ENCODE results near the gene DEPP1. TPM values are rescaled to one million over a fixed set of nuclear protein-coding genes. Genes with fewer than 3 reads are reported as not detected.

DEPP1 gene
- total and polyA plus RNA-seq, 10 of the 15 experiments (the other 5 are each of a cell fraction or from before 2014, with no cell fraction given) = 1.7 to 12.1 (median 7.3) TPM

- TF ChIP-seq CUX1 (IDR thresholded peaks at IDR 0.05; ENCODE audit: insufficient replicate concordance, low read depth, low read length) (no peak), SUPT20H (IDR thresholded peaks at IDR 0.05; ENCODE audit: borderline replicate concordance, control insufficient read depth, low read depth, low read length) (no peak), ZBTB33 (IDR thresholded peaks at IDR 0.05) (no peak), JUNB (IDR thresholded peaks at IDR 0.05) (peak; percentile 60), FOS (IDR thresholded peaks at IDR 0.05; ENCODE audit: borderline replicate concordance, extremely low read depth, insufficient read length) (no peak), NR2C1 (IDR thresholded peaks at IDR 0.05) (peak; percentile 75), ZNF592 (IDR thresholded peaks at IDR 0.05) (no peak), KAT2A (conservative IDR thresholded peaks at IDR 0.05; ENCODE audit: control insufficient read depth, low read depth, low read length) (no peak), YBX1 (IDR thresholded peaks at IDR 0.05) (no peak), SIN3A (IDR thresholded peaks at IDR 0.05; ENCODE audit: low read depth, low read length) (no peak), ATF2 (IDR thresholded peaks at IDR 0.05; ENCODE audit: low read length) (peak; percentile 37; the same call in 1 of the 2 replicates), MAX (IDR thresholded peaks at IDR 0.05; ENCODE audit: low read depth, low read length) (0 out of 2 replicates have a peak, but pooled peaks have one; percentile 17), IKZF2 (IDR thresholded peaks at IDR 0.05) (peak; percentile 77 to 78; a peak in 3 of 4 replicates), ZNF207 (IDR thresholded peaks at IDR 0.05; ENCODE audit: borderline replicate concordance) (no peak), LARP7 (IDR thresholded peaks at IDR 0.05) (0 out of 2 replicates have a peak, but pooled peaks have one; percentile 39), GATAD2B (conservative IDR thresholded peaks at IDR 0.05; ENCODE audit: low read depth) (no peak; the same call in 1 of the 2 replicates)
Measured at GRCh38 chr10:44962870-44963738, 15.5 kb downstream of the DEPP1 start (continued).
